Eye (tissue), 1 donor: ENCODE results near the gene IDH1.
"Not testable (repeated sequence)": the region's sequence is repeated elsewhere in the genome, so short reads cannot be mapped to it uniquely, and the experiment has no call there.

Experiments
- DNase-seq: peaks from one replicate; pipeline ENCODE4 v3.0.0-alpha.2; 2015

The IDH1 gene

DNA sequence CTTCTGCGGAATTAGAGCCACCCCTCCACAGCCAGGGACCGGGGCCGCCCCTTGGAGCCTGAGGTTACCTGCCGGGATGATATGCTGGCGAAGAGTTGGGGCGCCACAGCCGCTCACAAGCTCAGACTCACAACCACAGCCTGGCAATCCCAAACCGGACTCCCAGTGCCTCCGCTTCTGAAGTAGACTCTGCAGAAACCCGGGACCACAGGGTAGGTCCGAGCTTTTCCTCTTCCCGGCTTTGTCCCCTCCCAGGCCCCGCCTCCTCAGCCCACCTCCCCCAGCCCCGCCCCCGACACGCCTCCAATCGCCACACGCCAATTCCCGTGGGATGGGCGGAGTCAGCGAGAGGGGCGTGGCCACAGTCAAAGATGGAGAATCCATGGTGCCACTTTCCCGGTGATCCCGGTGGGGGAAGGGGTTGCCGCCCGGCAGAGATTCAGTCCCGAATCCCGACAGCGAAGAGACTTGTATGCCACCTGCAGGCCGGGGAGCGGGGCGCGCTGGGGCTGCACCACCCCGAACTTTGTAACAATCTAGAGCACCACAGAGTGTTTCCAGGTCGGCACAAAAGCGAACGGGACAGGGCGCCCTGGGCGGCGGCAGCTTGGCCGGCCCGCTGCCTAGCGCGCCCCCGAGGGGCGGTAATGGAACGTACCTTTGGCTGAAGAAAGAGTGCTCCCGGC, at the start of gene IDH1:
Gene IDH1, minus strand, starts transcription at position 201 of the 686 bp plus-strand sequence. CDS start 3,520 bp downstream, outside the sequence.
- peak; percentile 99 for DNase-seq

DNA sequence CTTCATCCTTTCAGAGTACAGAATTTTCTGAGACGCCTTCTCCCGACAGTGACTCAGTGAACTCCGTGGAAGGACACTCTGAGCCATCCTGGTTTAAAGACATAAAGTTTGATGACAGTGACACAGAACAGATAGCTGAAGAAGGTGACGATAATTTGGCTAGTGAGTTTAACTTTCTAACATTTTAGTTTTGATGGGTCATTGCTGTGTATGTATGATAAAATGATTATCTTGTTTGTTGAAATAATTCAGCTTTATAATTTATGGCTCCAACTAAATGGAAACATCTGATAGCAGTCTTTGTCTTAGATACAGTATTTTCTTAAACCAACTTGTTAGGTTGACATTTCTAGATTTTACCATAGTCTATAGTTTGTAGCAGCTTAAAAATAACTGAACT, 49.3 kb upstream of the IDH1 start:
- no peak for DNase-seq

DNA sequence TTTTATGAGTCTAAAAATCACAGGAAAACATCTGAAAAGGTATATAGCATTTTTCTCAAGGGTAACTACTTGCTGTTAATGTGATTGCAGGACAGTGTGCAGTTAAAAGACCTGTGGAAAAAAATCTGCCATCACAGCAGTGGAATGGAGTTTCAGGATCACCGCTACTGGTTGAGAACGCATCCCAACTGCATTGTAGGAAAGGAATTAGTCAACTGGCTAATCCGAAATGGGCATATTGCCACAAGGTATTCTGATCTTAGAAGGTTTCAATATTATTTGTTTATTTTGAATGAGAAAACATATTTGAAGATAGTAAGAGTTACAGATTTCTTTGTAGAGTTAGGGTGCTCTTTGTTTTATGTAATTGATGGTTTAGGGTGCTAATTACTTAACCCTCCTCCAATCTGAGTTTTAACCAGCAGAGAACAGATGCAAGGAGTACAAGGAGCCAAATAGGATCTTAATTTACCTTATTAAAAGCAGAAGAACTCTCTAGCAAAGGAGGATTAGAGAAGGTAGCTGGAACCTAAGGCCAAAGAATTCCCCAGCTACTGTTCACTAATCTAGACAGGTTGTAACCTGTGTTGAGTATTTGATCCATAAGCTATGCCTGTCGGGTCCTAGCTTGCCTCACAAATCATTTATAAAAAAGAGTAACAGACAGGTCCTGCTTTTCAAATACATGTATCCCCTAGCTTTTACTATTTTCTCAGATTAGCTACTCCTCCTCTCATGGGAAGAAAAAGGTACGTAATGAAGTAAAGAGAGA, 46.2 kb upstream of the IDH1 start:
- peak; percentile 8 for DNase-seq

DNA sequence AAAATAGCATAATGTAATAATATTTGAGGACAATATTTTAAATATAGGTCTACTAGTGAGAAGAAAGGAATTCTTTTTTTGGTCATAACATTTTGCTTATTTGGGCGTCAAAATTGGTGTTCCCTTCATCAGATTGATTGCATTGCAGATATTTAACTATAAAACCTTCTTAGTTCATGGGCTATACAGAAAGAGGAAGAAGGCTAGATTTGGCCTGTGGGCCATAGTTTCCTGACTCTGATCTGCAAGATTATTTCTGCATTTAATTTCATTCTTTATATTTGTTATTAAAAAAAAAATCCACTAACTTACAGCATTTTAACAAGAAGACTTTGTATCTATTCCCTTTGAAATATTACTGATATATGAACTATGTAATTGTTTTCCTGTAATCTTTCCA, 43.1 kb upstream of the IDH1 start:
- DNase-seq, result no peak

DNA sequence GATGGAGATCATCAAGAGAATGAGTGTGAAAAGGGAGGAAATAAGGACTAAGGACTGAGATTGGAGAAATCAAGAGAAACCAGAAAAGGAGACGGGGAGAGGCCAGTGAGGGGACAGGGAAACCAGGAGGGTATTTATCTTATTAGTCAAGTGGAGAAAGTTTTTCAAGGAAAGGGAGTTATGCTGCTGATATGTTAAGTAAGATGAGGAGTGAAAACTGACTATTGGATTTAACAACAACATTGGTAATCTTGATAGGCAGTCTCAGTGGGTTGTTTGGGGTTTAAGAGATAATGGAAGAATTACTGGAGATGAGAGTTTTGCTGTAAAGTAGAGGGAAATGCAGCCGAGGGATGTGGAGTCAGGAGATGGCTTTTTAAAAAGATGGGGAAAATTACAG, 41.7 kb upstream of the IDH1 start:
- DNase-seq, result no peak

DNA sequence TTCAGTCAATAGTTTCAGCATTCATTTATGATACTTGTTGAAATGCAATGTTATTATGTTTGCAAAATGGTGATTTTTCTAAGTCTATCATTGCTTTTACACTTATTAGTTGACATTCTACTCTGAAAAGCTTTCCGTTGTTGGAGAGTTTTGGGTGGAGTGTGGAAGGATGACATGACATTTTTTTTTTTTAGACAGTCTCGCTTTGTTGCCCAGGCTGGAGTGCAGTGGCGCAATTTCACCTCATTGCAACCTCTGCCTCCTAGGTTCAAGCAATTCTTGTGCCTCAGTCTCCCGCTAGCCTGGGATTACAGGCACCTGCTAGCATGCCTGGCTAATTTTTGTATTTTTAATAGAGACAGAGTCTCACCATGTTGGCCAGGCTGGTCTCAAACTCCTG, 41.0 kb upstream of the IDH1 start:
- no peak for DNase-seq

DNA sequence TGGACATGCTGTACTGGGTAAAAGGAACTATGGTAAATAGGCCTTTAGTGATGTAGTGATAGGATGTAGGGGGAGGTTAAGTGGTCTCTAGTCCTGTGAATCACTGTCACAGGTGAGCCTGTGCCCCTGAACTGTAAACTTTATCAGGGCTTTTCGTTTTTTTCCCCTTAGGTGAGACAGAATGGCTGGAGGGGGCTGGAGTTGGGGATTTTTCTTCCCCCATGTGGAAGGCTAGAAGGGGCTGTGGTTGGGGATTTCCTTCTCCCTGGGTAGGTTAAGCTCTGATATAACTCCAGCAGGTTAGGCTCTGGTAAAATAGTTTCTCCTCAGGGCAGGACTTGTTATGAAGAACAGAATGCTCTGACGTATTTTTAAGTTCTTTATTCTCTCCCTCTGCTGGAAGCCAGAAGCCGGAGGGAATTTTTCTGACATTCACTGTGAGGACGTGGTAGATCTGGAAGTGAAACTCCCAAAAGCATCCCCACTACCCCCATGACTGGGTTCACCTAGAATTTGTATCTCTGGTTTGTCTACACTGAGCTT, 39.7 kb upstream of the IDH1 start:
- DNase-seq, result no peak

DNA sequence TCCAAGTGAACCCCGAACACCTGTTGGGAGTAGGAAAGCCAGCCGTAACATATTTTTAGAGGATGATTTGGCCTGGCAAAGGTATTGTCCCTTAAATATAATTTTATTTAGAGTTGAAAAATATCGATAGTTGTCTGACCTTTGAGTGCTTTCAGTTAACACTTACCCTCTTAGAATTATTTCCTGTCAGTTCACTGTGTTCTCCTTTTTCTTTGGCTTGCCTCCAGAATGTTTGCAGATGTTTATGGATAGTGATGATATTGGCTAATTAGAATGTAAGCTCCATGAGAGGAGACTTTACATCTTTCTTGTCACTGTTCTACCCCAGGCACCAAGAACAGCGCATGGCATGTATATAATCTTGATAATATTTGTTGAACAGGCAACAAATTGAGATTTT, 31.0 kb upstream of the IDH1 start:
- no peak for DNase-seq

DNA sequence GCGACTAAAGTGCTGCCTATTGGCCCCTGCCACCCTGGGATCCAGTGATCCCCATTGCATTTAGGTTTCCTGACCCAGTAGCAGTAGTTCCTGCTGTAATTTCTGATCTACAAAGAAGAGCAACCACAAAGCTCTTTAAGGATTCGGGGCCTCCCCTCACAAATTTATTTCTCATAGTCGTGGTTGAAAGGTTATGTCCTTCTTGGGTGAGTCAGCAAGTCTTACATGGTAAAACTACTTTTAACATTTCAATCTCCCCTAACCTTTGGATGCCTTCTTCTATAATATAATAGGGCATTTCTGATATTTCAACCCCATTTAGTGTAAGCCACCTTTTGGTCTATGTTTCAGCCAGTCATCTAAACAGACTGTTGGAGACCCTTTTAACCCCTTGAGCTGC, 26.1 kb upstream of the IDH1 start:
- DNase-seq, result no peak

DNA sequence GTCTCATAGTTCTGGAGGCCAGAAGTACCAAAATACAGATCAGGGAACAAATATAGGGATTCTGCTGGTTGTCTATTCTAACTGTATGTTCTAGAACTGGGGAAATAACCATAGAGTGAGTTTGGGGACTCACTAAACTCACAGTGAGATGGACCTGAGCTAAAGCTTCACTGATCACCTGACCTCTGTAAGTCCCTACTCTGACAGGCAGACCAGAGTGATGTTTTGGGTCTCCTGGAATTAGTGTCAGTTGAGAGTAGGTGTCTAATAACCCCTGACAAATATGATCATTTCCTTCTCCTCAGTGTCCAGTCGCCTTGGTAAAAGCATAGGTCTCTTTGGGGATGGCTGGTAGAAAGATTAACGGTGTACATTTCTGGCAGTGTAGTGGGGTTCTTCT, 25.4 kb upstream of the IDH1 start:
- no peak for DNase-seq

DNA sequence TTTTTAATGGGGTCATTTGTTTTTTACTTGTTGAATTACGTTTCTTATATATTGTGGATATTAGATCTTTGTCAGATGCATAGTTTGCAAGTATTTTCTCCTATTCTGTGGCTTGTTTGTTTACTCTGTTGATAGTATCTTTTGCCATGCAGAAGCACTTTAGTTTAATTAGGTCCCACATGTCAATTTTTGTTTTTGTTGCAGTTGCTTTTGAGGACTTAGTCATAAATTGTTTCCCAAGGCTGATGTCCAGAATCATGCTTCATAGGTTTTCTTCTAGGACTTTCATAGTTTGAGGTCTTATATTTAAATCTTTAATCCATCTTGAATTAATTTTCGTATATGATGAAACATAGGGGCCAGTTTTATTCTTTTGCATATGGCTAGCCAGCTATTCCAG, 24.4 kb upstream of the IDH1 start:
- no peak for DNase-seq

DNA sequence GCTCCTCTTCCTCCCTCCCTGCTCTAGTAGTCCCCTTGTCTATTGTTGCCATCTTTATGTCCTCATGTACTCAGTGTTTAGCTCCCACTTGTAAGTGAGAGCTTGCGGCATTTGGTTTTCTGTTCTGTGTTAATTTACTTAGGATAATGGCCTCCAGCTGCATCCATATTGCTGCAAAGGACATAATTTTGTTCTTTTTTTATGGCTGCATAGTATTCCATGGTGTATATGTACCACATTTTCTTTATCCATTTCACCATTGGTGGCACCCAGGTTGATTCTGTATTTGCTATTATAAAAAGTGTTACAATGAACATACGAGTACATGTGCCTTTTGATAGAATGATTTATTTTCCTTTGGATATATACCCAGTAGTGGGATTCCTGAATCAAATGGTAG, 23.7 kb upstream of the IDH1 start:
- no peak for DNase-seq

DNA sequence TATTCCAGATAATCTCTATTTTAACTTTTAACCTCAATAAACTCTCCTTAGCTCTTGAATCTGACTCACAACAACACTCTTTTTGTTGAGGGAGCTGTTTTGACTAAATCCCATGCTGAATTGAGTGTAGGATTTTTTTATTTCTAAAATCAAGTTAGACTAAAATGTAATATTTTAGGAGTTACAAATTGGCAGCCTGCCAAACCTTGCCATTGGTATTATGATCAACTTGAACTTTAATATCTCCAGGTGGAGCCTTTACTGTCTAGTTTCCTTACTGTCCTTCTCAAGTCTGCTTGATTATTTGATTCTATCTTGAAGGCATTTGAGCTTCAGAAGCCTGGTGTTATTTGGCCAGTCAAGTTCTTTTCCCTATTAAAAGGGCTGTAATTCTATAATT, 19.9 kb upstream of the IDH1 start:
- DNase-seq, result no peak

DNA sequence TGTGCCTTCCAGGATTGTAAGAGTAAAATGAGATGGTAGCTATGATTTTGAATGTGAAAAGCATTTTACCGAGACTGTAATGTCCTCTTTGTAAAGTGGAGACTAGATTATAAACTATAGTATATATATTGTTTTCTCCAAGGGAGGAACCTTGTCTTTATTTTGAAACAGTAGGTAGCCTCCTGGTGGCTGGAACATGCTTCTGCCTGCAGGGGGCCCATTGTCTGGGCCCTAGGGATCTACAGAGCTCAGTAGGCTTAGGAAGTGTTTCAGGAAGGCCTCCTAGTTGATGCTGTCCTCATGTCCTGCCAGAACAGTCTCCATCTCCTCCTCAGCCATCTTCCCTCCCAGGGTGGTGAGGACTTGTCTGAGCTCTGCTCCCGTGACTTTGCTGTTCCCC, 14.2 kb upstream of the IDH1 start:
- DNase-seq, result no peak

DNA sequence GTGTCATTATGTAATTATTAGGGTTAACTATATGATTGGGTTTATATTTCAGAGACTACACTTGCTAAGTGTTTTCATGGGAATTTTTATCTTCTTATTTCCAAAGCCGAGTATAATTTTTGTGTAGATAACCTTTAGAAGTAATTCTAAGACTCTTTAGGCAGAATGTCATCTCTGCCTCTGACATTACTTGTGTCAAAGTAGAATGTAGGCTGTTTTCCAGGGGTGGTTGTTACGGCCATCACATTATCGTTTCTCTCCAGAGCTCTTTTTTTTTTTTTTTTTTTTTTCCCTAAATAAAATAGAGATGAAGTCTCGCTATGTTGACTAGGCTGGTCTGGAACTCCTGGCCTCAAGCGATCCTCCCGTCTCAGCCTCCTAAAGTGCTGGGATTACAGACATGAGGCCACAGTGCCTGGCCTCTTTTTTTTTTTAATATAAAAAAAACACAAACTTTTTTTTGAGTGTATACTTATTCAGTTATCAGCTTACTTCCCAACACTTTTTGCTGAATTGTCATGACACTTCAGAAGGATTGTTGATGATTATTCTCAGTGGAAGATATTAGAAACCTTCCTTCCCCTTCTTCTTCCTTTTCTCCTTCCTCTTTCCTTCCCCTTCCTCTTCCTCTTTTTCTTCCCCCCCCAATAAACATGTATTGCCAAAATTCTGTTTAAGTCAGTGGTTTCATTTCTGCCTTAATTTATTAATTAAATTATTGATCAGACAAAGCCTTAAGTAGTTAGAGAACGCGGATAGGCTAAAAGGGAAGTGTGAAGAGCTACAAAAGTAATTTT, 13.5 kb upstream of the IDH1 start:
- no peak for DNase-seq

DNA sequence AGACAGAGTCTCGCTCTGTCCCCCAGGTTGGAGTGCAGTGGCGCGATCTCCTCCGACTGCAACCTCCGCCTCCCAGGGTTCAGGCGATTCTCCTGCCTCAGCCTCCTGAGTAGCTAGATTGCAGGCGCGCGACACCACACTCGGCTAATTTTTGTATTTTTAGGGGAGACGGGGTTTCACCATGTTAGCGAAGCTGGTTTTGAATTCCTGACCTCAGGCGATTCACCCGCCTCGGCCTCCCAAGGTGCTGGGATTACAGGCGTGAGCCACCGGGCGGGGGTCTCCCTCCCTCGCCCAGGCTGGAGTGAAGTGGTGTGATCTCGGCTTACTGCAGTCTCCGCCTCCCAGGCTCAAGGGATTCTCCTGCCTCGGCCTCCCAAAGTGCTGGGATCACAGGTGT, 12.7 kb upstream of the IDH1 start:
- not testable (repeated sequence) for DNase-seq

DNA sequence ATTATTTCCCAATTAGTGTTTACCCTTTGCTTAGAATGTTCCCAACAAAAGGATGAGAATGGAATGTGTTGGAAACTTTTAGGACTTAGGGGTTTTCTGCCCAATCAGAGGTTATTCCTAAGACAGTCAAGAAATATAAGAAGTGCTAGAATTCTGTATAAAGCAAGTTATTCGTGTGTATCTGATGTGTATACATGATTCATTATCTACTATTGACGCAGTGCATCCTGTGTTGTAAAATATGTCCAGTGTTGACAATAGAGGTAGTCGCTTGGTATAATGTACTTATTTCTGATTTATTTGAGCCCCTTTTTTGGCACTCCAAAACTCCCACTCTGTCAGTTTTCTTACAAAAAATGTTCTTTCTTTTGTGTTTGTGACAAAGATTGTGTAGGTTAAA, 12.1 kb upstream of the IDH1 start:
- no peak for DNase-seq

DNA sequence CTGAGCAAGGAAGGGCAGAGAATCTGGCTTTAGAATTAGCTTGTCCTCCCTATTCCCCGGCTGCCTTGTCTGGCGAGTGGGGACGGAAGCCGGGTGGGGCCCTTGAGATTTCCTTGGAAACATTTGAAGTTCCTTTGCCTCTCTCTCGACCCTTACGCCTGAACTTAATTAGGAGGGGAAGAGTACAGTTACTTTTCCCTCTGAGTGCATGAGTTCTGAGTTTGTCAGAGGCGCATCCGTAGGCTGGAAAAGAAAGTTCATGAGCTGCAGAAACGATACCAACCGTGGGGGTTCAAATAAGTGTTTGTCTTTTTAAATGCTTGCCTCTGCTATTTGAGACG, 11.7 kb upstream of the IDH1 start:
- no peak for DNase-seq

DNA sequence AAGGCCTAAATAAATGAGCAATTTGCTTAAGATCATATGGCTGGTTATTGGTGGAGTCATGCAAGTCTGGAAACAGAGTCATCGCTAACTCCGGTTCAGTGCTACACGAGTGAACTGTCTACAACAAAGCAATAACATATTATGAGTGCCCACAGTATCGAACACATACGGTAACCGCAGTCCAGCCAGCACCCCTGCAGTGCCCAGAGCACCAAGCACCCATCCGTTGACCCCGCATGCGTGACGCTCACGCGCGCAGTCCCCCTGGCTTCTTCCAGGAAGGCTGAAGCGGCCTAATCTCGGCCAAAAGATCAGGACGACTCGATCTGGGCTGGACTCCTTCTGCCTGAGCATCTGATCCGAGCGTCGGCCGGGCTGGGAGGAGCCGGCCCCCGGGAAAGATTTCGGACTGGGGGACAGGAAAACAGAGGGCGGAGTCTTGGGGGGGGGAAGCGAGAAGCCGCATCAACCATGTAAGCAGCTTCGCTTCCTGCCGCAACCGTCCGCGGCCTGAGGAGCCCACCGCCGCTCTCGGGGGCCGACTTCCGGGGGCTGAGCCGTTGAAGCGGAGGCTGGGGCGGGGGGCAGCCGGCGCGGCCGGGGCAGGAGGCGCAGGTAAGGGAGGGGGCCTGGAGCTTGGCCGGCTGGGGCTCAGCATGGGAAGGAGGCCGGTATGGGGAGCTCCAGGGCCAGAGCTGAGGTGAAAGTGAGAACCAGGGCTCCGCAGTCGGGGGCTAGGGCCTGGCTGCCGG, 11.1 kb upstream of the IDH1 start, which contains the start of gene PIKFYVE:
Gene PIKFYVE, plus strand, starts transcription at position 455 of the 752 bp plus-strand sequence. CDS start 5,265 bp downstream, outside the sequence.
- DNase-seq, result peak; percentile 99

DNA sequence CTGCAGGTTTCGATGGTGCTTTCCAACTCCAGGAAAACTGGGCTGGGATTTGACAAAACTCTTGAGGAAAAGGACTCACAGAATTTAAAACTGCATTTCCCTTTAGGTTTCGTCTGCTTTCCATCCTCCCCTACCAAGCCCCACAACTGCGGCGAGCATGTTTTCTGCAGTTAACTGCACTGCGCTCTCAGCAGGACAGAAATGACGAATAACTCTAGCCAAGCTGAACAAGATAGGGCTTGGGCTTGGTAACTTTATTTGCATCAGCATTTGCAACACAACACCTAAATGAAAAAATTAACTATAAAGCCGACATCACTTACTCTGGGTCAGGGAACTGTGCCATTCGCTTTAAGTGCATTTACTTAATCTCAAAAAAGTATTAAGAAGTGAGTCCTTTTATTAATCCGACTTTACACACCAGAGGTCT, 10.5 kb upstream of the IDH1 start:
- no peak for DNase-seq

DNA sequence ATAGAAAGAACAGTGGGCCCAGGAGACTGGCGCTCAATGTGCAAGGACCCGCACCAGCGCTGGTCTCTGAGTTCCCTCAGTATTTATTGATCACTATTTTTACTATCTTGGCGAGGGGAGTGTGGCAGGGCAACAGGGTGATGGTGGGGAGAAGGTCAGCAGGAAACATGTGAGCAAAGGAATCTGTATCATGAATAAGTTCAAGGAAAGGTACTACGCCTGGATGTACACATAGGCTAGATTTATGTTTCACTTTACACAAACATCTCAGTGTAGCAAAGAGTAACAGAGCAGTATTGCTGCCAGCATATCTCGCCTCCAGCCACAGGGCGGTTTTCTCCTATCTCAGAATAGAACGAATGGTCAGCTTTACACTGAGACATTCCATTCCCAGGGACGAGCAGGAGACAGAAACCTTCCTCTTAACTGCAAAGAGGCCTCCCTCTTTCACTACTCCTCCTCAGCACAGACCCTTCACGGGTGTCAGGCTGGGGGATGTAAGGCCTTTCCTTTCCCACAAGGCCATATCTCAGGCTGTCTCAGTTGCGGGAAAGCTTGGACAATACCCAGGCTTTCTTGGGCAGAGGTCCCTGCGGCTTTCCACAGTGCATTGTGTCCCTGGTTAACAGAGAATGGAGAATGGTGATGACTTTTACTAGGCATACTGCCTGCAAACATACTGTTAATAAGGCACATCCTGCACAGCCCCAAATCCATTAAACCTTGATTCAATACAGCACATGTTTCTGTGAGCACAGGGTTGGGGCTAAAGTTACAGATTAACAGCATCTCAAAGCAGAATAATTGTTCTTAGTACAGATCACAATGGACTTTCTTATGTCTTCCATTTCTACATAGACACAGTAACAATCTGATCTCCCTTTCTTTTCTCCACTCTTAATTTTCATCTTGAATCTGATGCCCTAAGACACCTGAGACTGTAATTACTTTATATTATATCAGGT, 2.3 kb upstream of the IDH1 start:
- not testable (repeated sequence) for DNase-seq
